HG03469 (cell line): ENCODE results near the gene GDF7.
A peak's percentile ranks its signal among the peaks of the same experiment; 100 is the strongest.

Experiments
- ATAC-seq: cut with Tn5 transposase; IDR thresholded peaks from one replicate; pipeline ENCODE4 v1.9.1; 2021; ENCODE audit warnings: mild to moderate bottlenecking, moderate library complexity, moderate number of reproducible peaks; ENCODE audit not compliant: unreplicated experiment

The GDF7 gene

DNA sequence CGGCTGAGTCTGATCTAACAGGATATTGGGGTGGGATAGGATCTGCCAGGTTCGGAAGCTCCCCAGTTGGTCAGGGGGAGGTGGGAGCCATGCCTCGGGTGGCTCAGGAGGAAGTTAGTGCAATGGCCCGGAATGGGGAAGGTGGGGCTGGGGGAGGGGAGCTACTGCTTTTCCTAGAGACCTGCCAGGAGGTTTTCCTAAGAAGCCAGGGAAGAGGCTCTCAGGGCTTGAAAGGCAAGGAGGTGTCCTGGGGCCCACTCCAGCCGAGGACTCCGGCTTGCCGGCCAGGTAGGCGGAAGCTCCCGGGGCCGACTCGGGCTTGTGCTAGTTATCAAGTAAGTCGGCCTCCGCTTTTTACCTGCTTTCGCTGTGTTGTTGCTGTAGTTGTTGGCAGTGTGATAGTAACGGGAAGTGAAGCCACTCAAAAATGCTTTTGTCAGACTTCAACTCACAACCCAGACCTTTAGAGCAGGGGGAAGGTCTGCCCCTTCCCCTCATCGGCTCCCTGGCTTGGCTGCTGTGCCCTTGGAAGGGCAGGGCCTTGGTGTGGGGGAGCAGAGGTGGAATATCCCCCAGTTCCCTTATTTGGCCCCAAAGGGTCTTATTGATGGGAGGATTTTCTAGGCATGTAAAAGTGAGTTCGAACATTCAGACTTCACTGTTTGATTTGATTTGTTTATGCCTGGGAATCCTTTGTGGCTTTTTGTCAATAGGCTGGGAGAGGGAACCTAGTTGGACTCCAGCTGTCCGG lies 5.4 kb downstream of the GDF7 start:
- ATAC-seq: no peak

DNA sequence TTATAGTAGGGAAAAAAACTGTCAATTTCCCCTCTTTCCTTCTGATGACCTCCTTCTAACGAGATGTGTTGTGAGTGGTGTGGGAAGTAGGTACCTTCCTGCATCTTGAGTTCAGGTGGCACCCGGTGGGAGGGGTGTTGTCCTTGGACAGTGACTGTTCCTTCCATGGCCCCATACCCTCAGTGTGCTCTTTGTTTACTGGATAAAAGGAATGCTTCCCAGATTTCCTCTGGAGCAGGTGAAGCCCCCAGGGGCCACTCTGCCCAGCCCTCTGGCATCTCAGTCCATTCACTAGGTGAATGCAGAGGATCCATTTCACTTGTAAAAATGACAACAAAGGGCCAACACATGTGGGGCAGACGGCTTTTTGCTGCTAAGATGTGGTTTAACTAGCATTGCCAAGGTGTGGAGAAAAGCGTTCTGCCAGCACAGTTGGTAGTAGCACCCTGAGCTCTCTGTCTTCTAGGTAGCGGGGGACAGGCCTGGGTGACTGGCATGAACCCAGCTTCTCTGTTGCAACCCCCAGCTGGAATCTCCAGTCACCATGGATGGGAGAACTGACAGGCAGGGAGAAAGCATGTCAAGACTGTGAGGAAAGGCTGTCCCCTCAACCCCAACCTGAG lies 6.9 kb downstream of the GDF7 start:
- ATAC-seq: no peak

DNA sequence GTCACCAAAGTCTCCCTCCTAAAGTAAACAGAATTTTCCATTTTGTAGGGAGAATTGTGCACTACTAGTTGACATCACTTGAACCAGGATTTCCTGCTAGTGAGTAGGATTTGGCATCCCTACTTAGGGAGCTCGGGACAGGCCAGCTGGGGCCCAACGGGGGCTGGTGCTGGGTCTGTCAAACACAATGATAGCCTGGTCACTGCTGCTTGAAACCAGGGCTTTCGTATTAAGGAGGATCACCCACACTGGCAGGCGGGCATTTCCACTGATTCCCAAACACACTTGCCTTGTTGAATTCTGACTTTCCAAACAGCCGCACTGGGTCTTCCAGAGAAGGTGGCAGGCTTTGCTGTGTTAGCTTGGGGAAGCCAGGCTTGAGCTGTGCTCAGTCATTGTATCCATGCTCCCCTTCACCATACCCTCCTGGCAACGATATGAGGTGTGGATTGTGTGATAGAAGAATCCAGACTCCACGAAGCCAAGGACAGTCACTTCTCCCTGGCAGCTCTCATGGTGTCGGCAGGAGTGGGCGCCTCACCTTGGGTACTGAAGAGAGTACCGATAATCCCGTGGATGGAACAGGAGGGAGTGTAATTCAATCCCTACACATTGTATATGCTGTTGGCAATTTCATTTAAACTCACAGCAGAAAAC lies 7.5 kb downstream of the GDF7 start:
- ATAC-seq: no peak

DNA sequence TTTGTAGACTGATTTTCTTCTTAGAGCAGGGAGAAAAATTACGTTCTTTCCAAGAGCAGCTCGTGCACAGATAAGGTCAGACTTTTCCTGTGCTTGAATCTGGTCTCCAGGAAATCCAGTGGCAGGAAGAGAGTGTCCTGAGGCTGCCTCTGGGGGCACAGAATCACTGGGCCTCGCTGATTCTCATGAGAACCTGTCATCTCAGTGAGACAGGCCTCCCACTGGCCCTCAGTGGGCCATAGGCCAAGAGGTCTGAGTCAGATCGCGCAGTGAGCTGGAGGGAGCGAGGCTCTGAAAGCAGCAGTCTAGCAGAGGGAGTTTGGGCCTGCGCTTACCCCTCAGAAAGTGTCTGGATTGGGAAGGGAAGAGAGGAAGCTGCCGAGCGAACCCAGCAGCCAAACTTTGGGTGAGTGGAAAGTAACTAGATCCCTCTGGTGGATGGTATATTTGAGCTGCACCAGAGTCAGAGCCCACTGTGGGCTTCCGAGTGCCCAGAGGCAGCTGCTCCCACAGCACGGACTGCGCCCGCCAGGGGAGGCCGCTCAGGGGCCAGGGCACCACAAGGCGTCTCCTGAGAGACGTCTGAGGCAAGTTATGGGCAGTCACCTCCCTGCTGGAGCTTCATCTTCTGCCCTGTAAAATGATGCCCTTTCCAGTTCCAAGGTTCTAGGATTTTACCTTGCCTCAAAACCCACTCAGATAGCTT lies 8.2 kb downstream of the GDF7 start:
- no peak for ATAC-seq

DNA sequence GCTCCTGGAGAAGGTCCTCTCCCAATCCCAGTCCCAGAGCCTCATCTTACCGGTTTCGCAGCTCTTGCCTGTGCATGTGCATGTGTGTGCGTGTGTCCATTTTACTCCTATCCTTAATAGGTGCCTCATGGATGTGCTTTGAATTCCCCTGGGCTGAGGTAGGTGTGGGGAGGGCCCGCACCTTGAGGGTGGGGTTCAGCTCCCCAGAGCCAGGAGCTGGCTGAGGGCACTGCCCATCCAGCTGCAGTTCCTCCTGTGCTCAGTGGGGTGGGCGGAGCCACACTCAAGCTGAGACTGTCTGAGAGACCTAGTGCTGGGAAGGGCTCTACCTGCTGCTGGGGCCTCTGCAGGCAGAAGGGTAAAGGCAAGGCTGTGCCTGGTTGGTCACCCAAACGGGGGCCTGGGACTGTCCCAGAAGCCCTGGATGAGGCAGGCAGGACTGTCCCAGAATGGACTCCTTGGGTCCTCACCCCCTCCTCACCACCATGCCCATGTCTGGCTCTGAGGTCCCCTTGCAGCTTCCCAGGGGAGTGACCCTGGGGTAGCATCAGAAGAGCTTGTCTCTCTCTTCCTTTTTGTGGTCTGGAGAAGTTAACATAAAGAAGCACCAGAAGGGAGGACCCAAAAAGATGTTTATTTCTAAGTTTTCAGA lies 8.9 kb downstream of the GDF7 start:
- peak; percentile 75 for ATAC-seq

DNA sequence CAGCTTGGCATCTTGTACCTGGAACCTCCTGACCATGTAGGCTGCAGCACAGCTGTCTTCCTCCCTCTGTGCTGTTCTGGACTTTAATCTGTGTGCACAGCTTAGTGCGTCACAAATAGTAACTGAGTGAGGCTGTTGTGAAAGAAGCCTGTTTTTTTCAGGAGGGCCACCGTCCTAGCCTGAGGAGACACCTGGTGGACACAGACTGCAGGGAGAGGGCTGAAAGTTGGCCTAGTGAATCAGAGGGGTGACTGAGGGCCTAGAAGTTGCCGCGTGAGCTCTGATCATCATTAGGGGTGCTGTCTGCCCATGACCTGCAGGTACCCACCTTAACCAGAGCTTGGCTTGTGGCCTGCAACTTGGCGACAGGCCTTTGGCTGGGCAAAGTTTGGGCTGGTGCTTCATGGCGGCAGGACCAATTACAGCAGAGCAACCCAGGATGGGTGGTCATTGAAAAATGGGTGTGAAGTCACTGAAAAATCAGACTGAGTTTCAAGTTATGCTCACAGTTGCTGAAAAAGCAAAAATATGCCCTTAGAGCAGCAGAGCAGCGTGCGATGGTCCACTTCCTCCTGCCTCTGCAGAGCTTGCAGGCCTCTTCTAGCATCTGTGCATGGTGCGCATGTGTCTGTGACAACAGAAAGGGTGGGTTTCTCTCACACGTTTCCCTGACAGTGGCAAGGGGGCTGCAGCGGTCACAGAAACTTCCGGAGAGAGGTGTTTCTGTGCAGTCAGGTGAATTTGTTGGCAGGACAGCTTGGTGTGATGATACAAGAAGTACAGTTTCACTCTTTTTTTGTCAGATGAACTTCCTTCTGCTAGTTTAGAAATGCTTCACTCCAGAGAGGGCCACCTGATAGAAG lies 9.6 kb downstream of the GDF7 start:
- peak; percentile 41 for ATAC-seq

DNA sequence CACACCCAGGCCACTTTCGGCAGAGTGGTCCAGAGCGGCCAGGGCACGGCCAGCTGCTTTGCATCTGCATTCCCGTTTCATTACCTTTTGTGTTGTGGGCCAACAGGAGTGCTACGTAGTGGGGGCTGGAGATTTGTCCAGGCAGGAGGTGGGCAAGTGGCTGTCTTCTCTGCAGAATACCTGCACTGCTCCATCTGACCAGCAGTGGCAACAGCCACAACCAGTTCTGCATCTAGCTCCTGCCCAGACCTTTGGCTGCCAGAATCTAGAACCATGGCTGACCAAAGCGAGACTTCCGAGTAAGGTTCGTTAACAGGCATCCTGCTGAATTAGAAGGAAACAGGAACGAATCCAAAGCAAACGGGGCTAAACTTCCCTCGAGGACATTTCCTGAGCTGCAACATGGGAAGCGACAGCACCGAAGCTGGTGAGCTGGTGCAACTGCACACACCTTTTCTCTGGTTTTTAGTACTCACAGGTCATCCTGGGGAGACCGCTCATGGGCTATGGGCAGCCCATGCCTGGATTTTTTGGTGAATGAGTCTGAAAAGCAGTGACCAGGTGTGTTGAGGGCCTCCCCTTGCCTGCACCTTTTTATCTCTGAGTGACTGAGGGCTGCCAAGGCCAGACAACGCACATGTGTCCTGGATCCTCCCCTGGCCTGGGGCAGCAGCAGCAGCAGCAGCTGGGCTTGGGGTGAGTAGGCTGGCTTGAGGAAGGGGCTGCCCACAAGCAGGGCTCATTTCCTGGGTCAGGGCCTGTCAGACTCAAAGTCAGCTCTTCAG lies 10.5 kb downstream of the GDF7 start:
- peak; percentile 26 for ATAC-seq

DNA sequence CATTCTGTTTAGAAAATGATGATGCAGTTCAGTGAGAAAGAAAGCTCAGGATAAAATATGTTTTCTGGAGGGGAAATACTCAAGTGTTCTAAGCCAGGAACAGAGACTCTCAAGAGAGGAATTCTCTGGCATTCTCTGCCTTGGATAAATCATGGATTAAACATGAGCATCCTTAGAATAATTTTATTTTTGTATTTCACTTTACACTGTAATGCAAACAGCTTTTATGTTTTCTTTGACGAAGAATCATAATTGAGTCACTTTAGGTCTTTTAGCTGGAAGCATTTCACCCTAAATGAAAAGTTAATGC lies 11.1 kb downstream of the GDF7 start:
- no peak for ATAC-seq

DNA sequence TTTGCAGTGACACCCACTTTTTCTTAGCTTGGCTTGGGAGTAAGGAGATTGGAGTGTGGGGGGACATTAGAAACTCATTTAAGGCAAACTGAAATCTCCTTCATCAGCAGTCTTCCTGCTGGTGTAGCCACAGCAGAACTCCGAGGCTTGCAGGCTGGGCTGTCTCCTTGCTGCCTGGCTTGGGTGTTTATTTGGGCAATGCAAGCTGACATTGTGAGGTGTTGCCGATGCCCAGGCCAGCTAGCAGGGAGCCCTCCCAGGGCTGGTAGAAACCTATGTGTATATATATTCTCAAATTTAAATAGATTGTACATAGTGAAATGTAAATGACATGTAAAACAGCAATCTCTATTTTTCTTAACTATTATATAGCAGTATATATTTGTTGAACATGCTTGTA lies 11.8 kb downstream of the GDF7 start:
- no peak for ATAC-seq

DNA sequence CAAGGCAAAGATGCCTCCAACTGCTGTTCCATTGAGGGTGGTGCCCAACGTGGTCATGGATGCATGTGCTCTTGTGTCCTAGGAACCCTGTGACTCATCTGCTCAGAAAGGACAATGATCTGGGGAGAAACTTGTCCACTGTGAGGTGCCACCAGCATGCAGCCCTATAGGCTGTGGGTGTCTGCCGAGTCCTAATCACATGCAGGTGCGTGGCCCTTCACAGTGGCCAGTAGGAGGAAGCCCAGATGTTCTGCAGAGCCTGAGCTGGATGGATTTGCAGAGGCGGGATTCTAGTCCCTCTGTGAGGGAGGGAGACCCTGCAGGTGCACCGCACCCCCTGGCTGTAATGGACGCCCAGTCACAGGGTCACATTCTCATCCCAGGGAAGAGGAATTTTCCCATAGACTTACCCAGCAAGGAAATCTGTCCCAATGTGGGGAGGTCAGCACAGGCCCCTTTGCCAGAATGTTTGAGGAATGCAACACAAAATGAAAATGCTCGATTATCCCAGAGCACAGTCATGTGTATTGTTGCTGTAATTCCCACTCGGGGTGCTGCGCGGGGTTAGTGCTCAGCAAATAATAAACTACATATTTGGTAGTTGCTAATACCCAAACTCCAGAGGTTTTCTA lies 13.9 kb downstream of the GDF7 start:
- no peak for ATAC-seq

DNA sequence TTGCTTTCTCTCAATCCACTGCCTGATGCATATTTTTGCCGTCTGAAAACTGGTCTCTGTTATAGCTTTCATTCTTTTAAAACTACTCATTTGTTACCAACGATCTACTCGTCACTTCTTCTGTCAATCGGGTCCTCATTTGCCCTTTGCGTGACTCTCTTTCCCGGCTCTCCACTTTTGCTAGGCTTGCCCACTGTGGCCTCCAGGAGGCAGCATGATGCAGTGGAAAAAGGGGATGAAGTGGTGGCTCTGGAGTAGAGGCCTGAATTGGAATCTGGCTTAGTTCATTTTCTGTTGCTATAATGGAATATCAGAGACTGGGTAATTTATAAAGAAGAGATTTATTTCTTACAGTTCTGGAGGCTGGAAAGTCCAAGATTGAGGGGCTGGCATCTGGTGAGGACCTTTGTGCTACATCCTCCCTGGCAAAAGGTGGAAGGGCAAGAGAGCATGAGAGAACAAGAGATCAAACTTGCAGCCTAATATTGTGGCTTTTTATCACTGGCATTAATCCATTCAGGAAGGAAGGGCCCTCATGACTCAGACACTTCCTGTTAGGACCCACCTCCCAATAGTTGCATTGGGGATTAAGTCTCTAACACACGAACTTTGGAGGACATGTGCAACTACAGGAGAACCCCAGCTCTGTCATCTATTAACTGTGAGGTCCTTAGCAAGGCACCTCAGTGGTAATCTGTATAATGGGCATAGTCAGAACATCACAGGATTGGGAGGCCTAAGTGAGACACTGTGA lies 15.4 kb downstream of the GDF7 start:
- no peak for ATAC-seq

DNA sequence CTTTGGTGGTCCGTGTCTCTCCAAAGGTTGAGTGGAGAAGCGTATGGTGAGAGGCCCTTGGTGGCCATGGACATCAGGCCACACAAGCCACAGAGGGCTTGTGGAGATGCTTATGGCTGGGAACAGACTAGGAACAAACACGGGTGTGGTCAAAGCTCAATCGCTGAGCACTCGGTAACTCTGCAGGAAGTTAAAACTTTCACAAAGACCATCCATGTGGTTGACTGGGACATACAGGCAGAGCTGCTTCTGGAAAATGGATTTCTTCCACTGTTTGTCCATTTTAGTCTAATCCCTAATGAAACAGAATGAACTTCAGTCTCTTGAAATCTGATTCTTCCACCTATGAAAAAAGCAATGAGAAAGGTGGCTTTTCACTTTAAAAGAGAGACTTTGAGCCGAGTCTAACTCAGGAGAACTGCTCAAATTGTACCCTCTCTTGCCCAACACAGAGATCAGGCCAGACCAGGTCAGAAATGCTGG lies 17.7 kb downstream of the GDF7 start:
- no peak for ATAC-seq

DNA sequence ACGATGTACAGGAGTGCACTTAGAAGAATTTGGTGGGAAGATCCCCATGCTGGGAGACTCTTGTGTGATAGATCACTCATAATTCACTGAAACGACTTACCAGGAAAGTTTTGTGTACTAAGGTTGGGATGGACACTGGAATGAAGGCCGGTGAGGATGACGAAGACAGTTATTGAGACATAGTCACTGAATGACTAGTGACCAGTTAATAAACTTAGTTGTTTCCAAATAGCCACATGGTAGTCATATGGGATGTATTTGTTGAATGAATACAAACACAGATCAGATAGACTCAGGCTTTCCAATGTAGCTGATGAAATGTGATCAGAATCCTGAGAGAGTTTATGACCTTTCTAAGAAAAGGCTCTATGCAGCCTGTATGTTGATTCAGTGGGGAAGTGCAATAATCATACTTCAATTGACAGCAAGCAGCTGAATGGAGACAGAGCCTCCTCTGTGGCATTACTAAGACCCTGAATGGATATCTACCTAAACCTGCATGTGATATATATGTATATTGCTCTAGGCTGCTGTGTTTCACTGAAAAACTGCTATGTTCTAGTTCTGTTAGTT lies 20.4 kb downstream of the GDF7 start:
- no peak for ATAC-seq

DNA sequence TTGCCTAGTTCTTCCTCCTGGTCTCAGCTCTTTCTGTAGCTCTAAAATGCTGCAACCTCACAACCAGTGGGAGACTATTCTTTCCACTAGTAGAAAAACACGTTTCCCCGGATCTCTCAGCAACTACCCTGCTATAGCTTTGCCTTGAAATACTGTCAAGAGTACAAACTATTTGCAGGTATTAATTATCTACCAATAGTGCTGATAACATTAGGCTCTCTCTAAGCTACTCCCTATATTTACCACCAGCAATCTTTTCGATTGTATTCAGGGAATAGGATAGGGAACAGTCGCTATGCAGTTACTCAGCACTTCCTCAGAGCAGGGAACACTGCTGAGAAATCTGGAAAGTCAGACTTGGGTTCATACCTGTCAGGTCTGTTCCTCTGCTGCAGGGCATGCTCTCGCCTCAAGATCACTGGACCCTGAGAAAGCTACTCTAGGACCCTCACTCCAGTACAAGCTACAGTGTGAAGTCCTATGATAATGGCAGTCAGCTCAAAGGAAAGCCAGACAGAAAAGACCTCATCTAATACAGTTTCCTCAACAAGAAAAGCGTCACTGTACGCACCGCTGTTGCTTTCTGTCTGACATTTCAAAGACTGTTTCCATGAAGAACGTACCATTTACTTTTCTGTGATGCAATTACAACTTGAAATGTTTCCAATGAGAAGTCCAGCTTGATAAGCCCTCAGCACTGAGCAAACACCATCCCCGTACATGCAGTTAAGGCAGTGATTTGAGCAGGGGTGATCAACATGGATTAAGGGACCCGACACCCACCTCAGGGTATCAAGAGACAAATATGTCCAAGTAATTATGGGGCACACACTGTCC lies 22.7 kb downstream of the GDF7 start:
- no peak for ATAC-seq

DNA sequence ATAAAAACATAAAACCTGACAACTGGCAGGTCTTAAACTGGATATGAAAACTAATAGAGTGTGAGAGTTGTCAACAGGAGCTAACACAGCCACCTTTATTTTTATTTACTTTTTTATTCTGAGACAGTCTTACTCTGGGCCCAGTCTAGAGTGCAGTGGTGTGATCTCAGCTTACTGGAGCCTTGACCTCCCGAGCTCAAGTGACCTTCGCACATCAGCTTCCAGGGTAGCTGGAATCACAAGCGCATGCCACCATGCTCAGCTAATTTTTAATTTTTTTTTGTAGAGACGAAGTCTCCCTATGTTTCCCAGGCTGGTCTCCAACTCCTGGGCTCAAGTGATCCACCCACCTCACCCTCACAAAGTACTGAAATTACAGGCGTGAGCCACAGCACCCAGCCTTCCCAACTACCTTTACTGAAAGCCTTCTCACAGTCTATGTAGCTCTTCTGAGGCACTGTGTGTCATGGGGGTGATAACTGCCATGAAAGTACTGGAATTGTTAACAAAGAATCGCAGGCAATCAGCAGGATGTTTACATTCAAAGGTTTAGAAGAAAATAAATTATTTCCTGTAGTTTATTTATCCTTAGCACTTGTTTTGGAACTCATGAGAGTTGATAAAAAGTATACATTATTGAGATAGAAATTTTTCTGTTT lies 24.3 kb downstream of the GDF7 start:
- no peak for ATAC-seq

DNA sequence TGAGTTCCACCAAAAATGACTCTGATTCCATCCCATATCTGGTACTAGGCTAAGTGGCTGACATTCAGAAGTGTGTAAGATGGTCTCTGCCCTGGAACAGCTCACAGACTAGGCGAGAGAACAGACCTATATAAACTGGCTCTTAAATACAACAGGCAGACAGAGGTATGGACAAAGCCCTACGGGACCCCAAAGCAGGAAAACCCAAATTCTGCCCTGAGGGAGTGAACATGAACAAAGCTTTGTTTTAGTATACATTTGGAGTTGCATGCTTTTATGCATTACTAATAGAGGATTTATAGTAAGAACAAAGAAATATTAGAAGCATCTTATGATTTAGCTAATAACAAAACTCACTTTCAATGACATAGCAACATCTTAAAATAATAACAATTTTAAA lies 25.1 kb downstream of the GDF7 start:
- ATAC-seq: no peak
